Vagina (tissue), 2 donors: Measurements from ENCODE around the gene TMEM141.

Experiments used
- CTCF ChIP-seq, 3 experiments: fragments of 450-650 bp in 2 of 3; fragments of 200-600 bp in 1 of 3; sonication (generic) in 1 of 3; IDR thresholded peaks; one replicate each; pipeline ENCODE4 v1.5.1; 2017 to 2019; ENCODE audit warnings: antibody characterized with exemption in 3 of 3, mild to moderate bottlenecking in 2 of 3, moderate library complexity in 2 of 3
- POLR2A ChIP-seq, 2 donors: fragments of 450-650 bp; IDR thresholded peaks; one replicate each; pipeline ENCODE4 v1.6.1; 2017; ENCODE audit warnings: antibody characterized with exemption in 2 of 2, mild to moderate bottlenecking in 2 of 2, moderate library complexity in 2 of 2
- POLR2AphosphoS5 ChIP-seq, 2 donors: sonication (generic); formaldehyde crosslinking; IDR thresholded peaks; one replicate each; pipeline ENCODE4 v1.9.0; 2017; ENCODE audit warnings: antibody characterized with exemption in 2 of 2, mild to moderate bottlenecking in 2 of 2, low read depth in 1 of 2; ENCODE audit not compliant: insufficient read depth in 1 of 2

- TF ChIP-seq CTCF (IDR thresholded peaks at IDR 0.05), result no peak
- TF ChIP-seq POLR2AphosphoS5 (IDR thresholded peaks at IDR 0.05; ENCODE audit: insufficient read depth in 1 of 2, low read depth in 1 of 2), result no peak
- no peak for TF ChIP-seq POLR2A (IDR thresholded peaks at IDR 0.05)
Measured at GRCh38 chr9:136831720-136832104, 40.6 kb downstream of the TMEM141 start.
